Measurements from ENCODE around the gene MARK2.

DNA sequence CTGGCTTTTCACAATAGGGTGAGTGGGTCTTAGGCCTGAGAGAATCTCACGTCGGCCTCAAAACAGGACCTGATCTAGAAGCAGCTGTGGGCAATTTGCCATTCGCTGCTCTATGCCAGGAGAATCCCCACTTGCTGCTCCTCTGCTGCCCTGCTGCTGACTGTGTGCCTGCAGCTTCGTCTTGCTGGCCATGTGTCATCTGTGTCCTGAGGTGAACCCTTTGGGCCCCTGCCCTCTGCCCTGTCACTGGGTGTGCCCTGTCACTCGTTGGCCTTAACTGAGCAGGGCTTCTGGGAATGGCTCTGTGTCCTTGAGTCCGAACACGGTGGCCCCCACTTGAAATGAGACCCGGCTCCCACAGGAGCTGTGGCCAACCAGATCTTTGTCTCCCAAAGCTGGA lies 106.1 kb downstream of the MARK2 start:
- no peak for TF ChIP-seq RAD21 (IDR thresholded peaks at IDR 0.05; ENCODE audit: low read depth)
- TF ChIP-seq NFIC (IDR thresholded peaks at IDR 0.05): no peak

Data from Ishikawa (cell line).